Caki2 (cell line): ENCODE data around the gene PDZD8. TPM values are rescaled to one million over a fixed set of nuclear protein-coding genes. Genes with fewer than 3 reads are reported as not detected.

Experiments used
- DNase-seq: peaks from one replicate; pipeline ENCODE4 v3.0.0-alpha.2; 2015; ENCODE audit warnings: low read depth
- in situ Hi-C: cut with HindIII; loops from 2 replicates; pipeline ENCODE4 v1.10.0; 2016; ENCODE audit warnings: low sequenced_read_pairs, low pct_unique_long_range_greater_than_20kb, mixed read lengths
- total RNA-seq: library from RNA; depleted of rRNA; stranded (reverse); fragments of >200 nt; shearing (Covaris generic); gene quantifications from 2 replicates; pipeline ENCODE4 v1.2.3, GENCODE V29; 2014; ENCODE audit warnings: low replicate concordance; rRNA removed

The PDZD8 gene
- total RNA-seq, result 31.6 and 47.2 TPM in 2 replicates

GRCh38 chr10:117375360-117376178 lies at the start of gene PDZD8:
Gene PDZD8, minus strand, starts transcription at chr10:117375440. Its CDS starts 213 bp downstream, at chr10:117375227.
- peak; percentile 92 for DNase-seq
- in situ Hi-C loops, result no loop called here

- in situ Hi-C loops, result no loop called here
- no peak for DNase-seq
Observed at GRCh38 chr10:117424171-117424570, 48.9 kb upstream of the PDZD8 start.

GRCh38 chr10:117421985-117422384 lies 46.7 kb upstream of the PDZD8 start:
- in situ Hi-C loops, result no loop called here
- DNase-seq, result no peak

- in situ Hi-C loops, result no loop called here
- no peak for DNase-seq
Observed at GRCh38 chr10:117420768-117421167, 45.5 kb upstream of the PDZD8 start.

- no peak for DNase-seq
- in situ Hi-C loops, result no loop called here
Observed at GRCh38 chr10:117419921-117420320, 44.7 kb upstream of the PDZD8 start.

- DNase-seq, result no peak
- in situ Hi-C loops, result no loop called here
Observed at GRCh38 chr10:117419159-117419558, 43.9 kb upstream of the PDZD8 start.

- no peak for DNase-seq
- in situ Hi-C loops, result no loop called here
Observed at GRCh38 chr10:117418121-117418520, 42.9 kb upstream of the PDZD8 start.

- no peak for DNase-seq
- in situ Hi-C loops, result no loop called here
Observed at GRCh38 chr10:117417196-117417595, 42.0 kb upstream of the PDZD8 start.

- in situ Hi-C loops, result no loop called here
- peak; percentile 86 for DNase-seq
Observed at GRCh38 chr10:117413928-117414618, 38.8 kb upstream of the PDZD8 start.

GRCh38 chr10:117412469-117413010 lies 37.3 kb upstream of the PDZD8 start:
- in situ Hi-C loops, result no loop called here

GRCh38 chr10:117411479-117412399 lies 36.5 kb upstream of the PDZD8 start:
- peak; percentile 40 for DNase-seq
- in situ Hi-C loops, result no loop called here

More at GRCh38 chr10:117412469-117413010, 37.3 kb upstream of the PDZD8 start:
- peak; percentile 69 for DNase-seq

GRCh38 chr10:117410557-117410956 lies 35.3 kb upstream of the PDZD8 start:
- no peak for DNase-seq
- in situ Hi-C loops, result no loop called here

GRCh38 chr10:117409549-117410305 lies 34.5 kb upstream of the PDZD8 start:
- DNase-seq, result no peak
- in situ Hi-C loops, result no loop called here

- no peak for DNase-seq
- in situ Hi-C loops, result no loop called here
Observed at GRCh38 chr10:117408436-117409384, 33.5 kb upstream of the PDZD8 start.

GRCh38 chr10:117405730-117406129 lies 30.5 kb upstream of the PDZD8 start:
- in situ Hi-C loops, result no loop called here
- DNase-seq, result no peak

- in situ Hi-C loops, result no loop called here
- no peak for DNase-seq
Observed at GRCh38 chr10:117400329-117400728, 25.1 kb upstream of the PDZD8 start.
